Kidney glomerular epithelial cell (primary cell): ENCODE measurements around the gene GALNTL6.

Experiments used
- DNase-seq: peaks from one replicate; lab custom pipeline; 2025; lab: John Stamatoyannopoulos, UW

GALNTL6 gene

DNA sequence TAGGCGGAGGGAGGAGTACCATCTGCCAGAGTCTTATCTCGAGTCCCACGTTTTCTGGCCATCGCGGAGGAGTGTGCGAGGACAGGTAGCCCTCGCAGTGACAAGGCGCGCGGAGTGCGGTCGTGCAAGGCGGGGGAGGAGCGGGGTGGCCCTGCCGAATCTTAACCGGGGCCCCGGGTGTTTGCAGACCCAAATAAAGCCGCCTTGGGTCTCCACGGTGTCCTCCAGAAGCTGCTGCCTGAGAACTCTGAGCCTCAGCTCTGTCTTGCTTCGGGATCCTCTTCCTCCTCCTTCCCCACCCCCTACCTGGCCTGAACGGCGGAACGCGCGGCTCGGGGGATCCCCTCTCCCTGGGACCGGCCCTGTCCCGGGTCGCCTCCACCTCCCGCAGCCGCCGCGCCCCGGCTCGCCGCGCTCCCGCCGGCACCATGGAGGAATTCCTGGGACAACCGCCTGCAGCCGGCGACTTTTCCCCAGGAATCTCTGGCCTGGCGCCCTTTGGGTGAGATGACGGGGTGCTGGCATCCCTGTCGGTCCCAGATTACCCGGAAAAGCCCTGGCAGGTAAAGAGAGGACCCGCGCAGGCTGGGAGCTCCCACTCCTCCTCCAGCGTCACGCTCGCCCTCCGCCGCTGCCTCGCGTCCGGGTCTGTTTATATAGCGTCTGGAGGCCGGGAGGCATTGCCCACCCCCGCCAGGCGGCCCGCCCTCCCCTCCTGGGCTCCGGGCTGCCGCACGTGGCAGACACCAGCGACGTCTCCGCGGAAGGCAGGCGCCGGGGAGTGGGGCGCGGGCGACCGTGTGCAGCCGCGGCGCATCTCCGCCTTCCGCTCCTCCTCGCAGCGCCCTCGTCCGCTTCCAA lies at the start of gene GALNTL6:
GALNTL6 (plus strand) TSS at position 740 of the 861 bp plus-strand sequence.
- DNase-seq, result no peak

DNA sequence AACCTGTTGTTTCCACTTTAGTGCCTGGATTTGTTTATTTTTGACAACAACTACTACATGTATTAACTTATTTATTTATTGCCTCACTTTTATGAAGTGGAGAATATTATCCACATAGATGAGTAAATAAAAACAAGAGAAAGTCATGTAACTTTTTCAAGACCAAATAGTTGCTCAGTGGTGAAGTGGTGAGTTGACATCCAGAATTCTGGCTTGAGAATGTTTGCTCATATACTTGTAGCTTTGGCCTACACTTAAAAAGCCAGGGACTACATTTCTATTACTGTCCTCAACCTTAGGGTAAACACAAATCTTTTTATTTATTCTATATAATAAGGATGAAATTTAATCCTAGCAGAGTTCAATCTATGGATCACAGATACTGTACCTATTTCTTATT lies 47.7 kb upstream of the GALNTL6 start:
- no peak for DNase-seq

DNA sequence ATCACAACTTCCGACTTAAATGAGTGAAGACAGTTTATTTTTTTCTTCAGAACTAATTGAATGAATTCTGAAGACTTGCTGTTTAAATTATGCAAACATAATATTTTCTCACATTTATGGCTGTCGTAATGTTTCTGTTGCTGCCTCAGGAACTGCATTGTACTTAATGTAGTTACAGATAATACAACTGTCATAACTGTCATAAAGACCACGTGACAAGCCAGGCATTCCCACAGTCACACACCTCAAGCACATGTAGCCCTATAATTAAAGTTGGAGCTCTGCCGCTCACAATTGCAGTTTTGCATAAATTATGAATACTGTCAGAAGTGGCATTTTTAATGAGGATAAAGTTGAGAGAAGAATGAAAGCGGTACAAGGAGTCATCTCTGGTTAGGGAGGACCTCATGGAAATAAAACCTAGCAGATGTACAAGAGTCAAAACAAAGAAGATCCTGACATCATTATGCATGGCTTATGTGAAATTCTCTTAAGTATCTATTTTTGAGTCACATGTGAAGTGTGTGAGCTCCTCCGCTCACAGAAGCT lies 38.5 kb upstream of the GALNTL6 start:
- no peak for DNase-seq

DNA sequence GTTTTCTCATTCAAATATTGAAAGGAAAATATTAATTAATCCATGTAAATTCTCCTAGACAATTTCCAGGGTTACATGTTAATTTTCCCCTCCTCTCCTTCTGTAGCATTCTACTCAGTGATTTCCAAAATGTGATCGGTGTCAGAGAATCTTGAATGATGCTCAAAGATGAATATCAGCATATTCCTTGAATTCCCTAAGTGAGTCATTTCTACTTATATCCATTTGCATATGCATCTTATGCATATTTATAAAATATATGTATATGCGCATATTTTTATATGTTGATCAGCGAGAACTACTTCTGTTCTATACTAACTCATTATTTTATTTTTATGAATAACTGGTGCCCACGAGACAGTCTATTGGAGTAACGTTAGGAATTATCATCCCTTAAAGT lies 33.9 kb upstream of the GALNTL6 start:
- DNase-seq, result no peak

DNA sequence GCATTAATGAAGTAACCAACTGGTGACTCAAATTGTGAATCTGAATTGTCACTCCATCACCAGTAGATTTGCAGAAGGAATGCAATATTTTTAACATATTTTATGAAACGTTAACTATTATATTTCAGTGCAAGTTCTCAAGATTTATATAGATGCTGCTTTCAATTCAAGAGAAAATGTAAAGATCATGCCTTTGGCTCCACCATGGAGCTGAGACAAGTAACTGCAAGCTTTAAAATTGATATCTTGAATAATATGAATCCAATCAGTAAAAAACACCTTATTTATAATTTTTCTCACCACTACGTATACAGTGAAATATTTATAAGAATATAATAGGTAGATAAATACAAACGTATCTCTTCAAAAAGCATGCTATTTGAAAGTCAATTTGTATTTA lies 27.8 kb upstream of the GALNTL6 start:
- no peak for DNase-seq

DNA sequence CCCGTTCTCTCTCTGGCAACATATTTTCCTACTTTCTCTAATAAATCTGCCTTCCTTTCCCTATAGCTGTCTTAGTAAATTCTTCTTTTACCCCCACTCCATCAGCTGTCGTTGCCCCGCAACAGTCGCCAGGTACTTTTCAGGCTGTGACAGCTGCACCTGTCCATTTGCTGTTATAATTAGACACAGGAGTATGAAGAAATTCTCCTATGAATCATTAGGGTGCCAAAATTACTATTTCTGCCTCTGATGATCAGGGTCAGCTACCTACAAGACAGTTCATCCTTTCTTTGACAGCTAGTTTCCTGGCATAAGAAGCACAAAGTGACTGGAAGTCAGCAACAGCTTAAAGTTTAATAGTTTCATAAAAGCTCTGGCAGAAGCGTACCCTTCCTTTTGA lies 19.5 kb upstream of the GALNTL6 start:
- no peak for DNase-seq

DNA sequence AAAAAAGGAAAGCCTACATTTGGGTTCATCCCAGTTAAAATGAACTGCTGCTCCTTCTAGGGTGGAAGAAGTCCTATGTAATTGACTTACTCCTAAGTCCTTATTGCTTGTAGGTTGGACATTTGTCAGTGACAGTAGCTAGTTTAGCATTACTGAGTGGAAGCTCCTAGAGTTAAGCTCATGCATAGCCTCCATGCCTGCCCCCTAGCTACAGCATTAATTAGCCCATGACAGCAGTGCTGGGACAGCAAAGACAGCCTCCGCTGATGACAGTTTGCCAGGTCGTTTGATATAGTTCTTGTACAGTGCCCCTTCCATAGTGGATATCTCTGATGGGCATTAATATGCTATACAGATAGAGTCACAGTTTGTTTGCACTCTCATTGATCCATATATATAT lies 18.7 kb upstream of the GALNTL6 start:
- no peak for DNase-seq

DNA sequence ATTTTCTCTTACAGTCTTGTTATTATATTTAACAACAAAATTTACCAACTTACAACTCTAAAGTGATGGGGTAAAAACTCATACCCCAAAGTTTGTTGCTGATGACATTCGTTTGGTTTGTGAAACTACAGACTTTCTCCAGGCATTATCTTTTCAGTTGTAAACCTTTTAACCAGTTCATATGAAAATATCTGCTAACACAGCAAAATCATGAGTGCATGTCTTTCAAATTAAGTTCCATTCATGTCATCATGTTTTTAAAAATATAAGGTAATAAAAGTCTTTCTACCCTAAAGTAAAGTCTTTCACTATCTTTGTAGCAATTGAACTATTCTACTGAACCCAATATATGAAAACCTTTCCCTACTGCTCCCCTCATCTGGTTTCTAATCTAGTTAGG lies 3.4 kb upstream of the GALNTL6 start:
- no peak for DNase-seq

DNA sequence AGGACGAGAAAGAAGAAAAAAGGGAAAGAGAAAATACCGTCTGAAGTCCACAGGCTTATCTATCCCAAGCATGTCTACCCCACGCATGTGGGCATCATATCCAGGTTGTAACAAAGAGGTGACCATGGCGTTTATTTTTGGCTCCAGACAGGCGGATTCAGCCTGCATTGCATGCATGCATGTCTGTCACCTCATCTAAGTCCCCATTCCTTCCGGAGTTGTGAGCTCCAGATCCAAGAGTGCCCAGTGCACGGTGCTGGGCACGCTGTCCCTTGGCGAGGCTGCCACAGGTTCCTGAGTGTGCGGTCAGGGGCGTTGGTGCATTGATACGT lies 905 bp upstream of the GALNTL6 start:
- DNase-seq, result no peak

DNA sequence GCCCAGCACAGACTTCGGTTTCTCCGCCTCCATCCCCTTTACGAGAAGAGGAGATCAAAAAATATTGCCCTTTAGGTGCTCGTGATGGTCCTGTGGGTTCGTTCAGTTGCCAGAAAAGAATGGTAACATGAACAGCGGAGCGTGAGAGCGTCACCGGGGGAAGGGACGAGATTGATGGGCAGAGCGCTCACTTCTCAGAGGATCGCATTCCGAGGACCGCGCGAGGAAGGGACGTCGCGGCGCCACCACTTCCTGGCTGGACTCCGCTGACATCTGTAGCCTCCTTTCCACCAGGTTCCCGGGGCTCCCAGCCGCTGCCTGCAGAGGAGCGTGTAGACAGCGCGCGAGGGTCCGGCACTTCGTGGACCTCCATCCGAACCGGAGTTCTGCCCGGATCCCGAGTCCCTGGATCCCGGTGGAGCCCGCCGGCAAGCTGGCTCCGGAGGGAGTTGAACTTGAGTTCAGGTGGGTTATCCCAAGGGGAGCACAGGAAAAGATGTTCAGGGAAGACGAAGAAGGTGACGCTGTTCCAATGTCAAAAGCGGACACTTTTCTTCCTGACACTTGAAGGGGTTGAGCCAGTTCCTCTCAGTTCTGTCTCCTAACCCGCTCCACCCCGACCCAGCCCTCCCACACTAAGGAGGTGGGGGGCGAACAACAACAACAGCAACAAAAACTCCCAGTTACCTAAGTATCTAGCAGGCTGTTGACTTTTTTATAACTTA lies 484 bp downstream of the GALNTL6 start:
- no peak for DNase-seq

DNA sequence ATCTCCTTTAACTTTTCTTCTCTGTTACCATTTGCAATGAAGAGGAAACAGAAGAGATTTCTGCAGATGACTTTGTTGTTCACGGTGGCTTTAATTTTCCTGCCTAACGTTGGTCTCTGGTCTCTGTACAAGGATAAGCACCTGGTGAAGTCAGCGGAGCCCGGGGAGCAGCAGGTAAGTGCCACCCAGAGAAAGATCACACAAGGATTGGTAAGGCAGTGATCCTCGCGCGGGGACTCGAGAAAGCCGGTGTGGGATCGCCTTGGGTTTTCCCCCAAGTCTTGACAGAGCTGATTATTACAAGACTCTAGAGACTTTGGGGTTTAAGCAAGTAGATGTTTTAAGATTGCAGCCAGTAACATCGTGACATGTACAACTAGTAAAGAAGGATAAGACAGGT lies 1.3 kb downstream of the GALNTL6 start:
- no peak for DNase-seq

DNA sequence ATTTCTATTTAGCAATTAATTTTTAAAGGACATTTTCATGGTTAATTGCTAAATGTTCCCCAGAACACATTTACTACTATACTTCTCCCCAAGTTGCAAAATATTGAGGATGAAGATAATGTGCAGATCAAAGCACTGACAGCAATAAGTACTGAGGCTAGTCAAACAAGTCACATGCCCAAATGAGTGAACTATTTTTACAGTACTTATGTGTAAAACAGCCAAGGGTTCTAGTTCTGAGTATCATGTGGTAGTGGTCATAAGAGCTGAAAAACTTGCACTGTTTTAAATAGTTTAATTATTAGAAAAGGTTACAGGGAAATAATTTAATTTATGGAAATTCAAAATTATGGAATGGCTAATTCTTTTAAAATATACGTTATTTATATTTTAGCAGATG lies 3.8 kb downstream of the GALNTL6 start:
- DNase-seq, result no peak

DNA sequence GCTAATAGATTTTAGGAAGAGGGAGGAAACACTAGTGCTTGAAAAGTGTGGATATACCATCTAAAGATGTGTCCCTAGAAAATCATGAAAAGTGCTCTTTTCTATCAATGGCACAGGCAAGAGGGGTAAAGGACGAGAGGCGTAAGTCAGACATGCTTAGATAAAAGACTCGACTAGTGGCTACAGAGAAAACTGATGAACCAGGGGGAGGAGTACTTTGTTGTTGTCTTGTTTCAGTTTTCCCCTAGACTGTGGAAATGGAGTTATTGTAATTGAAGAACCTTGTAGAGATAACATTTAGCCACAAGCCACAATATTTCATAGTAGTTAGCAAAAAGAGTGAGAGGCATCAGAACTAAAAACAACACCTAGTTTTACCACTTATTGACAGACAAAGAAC lies 21.4 kb downstream of the GALNTL6 start:
- DNase-seq, result no peak

DNA sequence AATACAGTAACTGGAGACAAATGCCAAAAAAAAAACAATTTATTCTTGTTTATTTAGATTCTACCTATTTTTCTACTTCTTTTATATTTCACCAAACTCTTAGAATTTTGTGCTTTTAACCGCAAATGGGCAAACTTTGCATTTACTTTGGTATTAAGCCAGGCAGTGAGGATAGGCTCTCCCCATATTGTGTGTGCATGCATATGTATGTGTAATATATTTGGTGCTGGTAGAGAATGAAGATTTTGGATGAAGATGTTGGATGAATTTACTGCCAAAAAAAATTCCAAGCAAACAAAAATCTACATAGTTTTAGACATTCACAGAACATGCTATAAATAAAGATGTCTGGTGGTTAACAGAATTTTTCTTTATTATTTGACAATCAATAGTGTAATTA lies 30.3 kb downstream of the GALNTL6 start:
- no peak for DNase-seq

DNA sequence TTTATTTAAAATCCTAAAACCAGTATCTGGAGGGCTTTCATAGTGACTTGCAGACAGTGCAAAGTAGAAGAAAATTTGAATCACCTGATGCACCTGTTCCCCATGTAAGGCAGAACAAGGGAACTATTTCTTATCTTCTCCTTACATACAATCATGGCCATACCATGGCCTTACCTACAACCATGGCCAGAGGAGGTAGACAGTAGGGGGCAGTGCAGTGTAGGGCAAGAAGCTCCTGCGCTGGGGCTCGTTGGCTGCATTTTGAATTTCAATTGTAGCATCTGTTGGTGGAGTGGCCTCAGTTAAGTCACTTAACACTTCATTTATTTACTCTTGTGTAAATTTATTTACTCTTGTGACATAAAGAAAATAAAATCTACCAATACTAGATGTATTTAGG lies 33.0 kb downstream of the GALNTL6 start:
- peak; percentile 17 for DNase-seq

DNA sequence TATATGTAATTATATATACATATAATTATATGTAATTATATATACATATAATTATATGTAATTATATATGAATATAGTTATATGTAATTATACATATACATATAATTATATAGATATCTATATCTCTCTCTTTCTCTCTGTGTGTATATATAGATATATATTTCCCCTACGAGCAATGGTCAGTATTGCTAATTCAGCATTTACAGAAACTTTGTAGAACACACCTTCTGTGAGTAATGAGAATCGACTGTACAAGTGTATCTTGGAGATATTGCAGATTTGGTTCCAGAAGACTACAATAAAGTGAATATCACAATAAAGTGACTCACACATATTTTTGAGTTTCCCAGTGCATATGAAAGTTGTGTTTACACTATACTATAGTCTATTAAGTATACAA lies 33.7 kb downstream of the GALNTL6 start:
- DNase-seq, result no peak

DNA sequence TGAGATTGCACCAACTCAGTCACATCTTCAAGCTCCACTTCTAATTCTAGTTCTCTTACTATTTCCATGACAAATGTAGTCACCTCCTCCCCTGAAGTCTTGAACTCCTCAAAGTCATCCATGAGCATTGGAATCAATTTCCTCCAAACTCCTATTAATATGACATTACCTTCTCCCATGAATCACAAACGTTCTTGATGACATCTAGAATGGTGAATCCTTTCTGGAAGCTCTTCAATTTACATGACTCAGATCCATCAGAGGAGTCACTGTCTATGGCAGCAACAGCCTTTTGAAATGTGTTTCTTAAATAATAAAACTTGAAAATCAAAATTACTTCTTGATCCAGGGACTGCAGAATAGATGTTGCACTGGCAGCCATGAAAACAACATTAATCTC lies 34.5 kb downstream of the GALNTL6 start:
- no peak for DNase-seq

DNA sequence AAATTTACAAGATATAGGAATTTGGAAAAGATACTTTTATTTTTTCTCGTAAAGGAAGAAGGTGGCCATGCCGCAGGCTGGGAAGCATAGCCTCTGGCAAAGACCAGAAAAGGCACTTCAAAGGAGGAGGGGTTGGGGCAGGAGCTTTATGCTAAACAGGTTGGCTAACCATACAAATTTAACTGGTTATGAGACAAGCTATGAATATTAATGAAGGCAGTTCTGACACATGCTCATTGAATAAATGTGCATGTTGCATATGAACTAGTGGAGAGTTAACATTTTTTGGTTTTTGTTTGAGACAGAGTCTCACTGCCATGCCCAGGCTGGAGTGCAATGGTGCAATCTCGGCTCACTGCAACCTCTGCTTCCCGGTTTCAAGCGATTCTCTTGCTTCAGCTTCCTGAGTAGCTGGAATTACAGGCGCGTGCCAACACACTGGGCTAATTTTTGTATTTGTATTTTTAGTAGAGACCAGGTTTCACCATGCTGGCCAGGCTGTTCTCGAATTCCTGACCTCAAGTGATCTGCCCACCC lies 36.5 kb downstream of the GALNTL6 start:
- DNase-seq, result no peak

DNA sequence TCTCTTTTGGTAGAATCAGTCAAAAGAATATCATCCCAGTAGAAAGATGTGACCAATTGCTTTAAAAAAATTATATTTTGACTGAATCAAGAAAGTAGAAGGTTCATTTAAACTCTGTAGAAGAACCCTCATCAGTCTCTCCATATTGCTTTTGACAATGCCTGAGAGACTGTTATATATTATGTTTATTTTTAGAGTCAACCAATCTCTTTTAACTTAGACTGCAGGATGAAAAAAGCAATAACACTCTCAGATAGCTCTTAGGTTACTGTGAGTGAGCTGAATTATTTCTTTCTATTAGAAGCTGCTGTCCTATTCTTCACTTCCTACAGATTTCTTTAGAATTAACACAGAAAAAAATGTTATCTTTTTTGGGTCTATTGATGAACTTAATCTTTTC lies 38.1 kb downstream of the GALNTL6 start:
- no peak for DNase-seq

DNA sequence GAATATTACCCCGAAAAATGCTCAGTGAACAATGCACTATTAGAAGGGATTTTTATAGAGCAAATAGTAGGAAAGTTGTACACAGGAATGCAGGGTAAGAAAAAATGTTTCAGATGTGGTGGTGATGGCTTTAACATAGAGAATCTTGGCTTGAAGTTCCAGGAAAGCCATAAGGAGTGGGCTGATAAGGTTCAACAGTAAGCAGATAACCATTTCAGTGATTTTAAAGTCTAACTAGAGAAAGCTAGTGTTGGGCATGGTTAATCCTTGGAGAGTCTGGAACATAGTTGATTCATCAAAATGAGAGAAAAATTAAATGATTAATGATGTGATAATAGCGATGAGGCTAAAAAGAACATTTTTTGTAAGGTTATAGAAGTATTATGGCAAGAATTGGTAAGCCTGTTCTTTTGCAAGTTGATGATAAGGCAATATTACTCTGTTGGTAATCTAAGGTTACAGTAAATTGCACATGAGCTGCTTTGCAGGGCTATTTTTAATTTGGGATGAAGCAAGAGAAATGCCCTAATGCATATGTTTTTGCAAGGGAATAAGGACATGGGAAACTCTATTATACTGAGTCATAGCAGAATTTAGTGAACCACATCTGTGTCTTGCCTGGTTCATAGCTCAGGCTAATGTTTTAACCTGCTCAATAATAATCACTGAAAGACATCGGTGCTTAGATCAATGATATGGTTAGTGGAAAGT lies 44.3 kb downstream of the GALNTL6 start:
- peak; percentile 28 for DNase-seq

DNA sequence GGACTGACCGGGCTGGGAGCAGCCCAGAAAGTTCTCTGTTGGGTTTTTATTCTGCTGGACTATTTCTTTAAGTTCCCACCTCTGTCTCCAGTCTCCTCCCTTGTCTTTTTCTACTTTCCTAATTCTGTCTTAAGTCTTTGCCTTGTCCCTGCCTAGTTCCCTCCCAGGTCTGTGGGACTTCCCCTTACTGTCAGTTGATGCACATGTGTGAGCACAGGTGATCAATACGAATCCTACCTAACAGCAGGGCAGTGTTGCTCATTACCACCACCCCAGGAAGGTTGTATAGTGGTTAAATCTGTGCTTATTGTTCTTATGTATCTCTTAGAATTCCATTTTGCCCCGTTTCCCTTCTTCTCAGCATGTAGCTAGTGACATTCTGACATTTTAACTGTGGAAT lies 62.1 kb downstream of the GALNTL6 start:
- no peak for DNase-seq

DNA sequence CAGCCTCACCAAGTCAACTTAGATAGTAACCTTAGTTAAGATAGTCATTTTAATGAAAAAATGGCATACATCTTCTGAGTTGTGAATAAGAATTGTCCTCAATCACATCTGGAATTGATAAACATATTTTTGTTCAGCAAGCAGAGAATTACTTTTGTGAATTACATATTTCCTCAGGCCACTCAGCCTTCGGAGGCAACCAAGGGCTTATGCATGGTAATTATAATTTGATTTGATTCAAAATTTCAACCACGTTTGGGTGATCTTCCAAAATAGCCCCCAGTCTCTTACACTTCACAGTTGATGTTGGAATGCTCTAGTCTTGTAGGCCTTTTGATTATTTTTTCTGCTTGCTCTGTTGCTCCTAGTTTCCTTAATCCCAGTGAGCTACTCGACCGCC lies 63.4 kb downstream of the GALNTL6 start:
- no peak for DNase-seq

DNA sequence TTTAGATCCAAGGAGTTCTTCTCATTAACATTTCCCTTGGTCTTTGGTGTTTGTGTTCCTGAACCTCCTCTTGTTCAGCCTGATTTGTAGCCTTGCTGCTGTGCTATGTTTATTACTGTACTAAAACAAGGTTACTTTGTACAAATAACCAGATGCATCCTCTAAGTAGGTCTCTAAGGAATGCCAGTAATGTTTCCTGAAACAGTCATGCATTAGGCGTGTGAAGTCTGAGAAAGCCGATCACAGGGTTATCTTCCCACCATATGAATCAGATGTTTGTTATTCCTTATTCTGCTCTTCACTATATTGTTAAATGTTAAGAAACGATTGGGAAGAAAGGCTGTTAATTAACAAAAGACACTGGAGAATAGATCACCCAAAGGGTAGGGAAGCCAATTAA lies 66.9 kb downstream of the GALNTL6 start:
- peak; percentile 90 for DNase-seq
